Fibroblast of lung (primary cell): ENCODE data around the gene USP15.

Experiments
- CTCF ChIP-seq, 2 donors: IDR thresholded peaks in 1 of 2; conservative IDR thresholded peaks in 1 of 2; 1 replicate in 1 of 2; 2 replicates in 1 of 2; pipeline ENCODE4 v1.5.1; 2011 to 2012; ENCODE audit warnings: low read length in 2 of 2, control low read depth in 1 of 2, inconsistent platforms in 1 of 2, low read depth in 1 of 2, mild to moderate bottlenecking in 1 of 2
- EZH2 ChIP-seq: IDR thresholded peaks from 2 replicates; pipeline ENCODE4 v1.5.1; 2012; ENCODE audit warnings: low read length, control low read depth, mild to moderate bottlenecking; ENCODE audit errors: missing control alignments

GRCh38 chr12:62346817-62347216, 86.6 kb downstream of the USP15 start:
- TF ChIP-seq CTCF (conservative IDR thresholded peaks at IDR 0.05 in 1 of 2, IDR thresholded peaks at IDR 0.05 in 1 of 2; ENCODE audit: low read depth in 1 of 2, low read length in 2 of 2) (no peak), EZH2 (no peak)
